ENCODE measurements around the gene RGS17.

RGS17 gene

DNA sequence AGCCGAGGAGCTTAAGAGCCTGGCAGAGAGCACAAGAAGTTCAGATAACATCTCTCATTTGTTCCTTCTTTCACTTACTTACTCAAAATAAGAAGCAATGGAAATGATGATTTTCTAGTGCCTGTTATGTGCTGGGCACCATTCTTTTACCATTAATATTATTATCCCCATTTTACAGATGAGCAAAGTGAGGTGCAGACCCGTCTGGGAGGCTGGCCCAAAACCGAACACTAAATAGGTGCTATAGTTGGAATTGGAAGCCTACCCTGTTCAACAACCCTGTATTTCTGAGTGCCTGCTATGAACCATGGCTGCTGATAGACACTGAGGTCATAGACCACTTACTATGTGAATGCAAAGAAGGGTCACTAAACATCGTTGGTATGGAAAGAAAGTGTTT lies 103.6 kb downstream of the RGS17 start:
- Histone ChIP-seq H2BK12ac (ENCODE audit: low read length) (no peak overlapping the region), H2AK5ac (ENCODE audit: low read length) (no peak overlapping the region), H2BK120ac (ENCODE audit: insufficient read depth, low read length, poor library complexity) (no peak overlapping the region), H4K91ac (ENCODE audit: low read depth, low read length) (no peak overlapping the region), H3K14ac (ENCODE audit: low read length) (no peak overlapping the region), H3K9me3 (ENCODE audit: insufficient read depth, low read depth, low read length) (no peaks in the 10 kb centered on the region), H3K4me1 (ENCODE audit: control insufficient read depth in 1 of 2, insufficient read depth in 2 of 2, low read length in 2 of 2) (no peaks in the 10 kb centered on the region), H2BK5ac (ENCODE audit: low read depth, low read length, poor library complexity) (no peak overlapping the region), H4K8ac (ENCODE audit: low read depth, low read length) (no peak overlapping the region), H3K27ac (ENCODE audit: low read depth, low read length) (no peak overlapping the region), H3K27me3 (ENCODE audit: insufficient read depth, low read length) (no peaks in the 10 kb centered on the region), H3K4ac (ENCODE audit: low read depth, low read length) (no peak overlapping the region), H3K9ac (ENCODE audit: low read length) (no peak overlapping the region), H3K23ac (ENCODE audit: low read length) (no peak overlapping the region), H3K36me3 (ENCODE audit: control insufficient read depth in 1 of 2, insufficient read depth in 2 of 2, low read length in 2 of 2) (no peaks in the 10 kb centered on the region), H3K79me1 (ENCODE audit: low read length) (no peaks in the 10 kb centered on the region), H3K4me3 (ENCODE audit: low read depth, low read length) (no peak overlapping the region), H2AFZ (ENCODE audit: insufficient read depth, low read length, poor library complexity) (no peak overlapping the region), H3K79me2 (ENCODE audit: control insufficient read depth, insufficient read depth, low read length, poor library complexity) (no peaks in the 10 kb centered on the region), H4K12ac (ENCODE audit: low read depth, low read length) (no peak overlapping the region), H3K18ac (ENCODE audit: low read length) (no peak overlapping the region), H3K4me2 (ENCODE audit: low read length) (no peak overlapping the region)
- no peak for DNase-seq
- whole genome bisulfite sequencing (ENCODE audit: extremely low coverage, insufficient coverage, insufficient read length): no CpG with 5 or more reads among the region's 4 CpGs

DNA sequence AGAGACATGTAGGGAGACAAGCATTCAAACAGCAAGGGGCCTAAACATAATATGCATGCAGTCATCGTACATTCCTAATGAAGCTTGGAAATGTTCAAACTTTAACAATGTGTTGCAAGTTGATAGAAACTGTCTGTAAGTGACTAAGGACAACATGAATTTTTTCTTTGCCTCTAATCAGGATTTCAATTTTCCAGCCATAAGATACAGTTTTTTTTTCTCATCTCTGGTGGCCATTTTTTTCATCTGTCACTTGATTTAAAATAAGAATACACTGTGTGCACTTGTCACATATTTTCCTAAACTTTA lies 106.4 kb downstream of the RGS17 start:
- Histone ChIP-seq H4K8ac (ENCODE audit: low read depth, low read length) (no peak overlapping the region), H3K79me1 (ENCODE audit: low read length) (no peaks in the 10 kb centered on the region), H3K23ac (ENCODE audit: low read length) (no peak overlapping the region), H3K27me3 (ENCODE audit: insufficient read depth, low read length) (no peaks in the 10 kb centered on the region), H3K18ac (ENCODE audit: low read length) (no peak overlapping the region), H2AFZ (ENCODE audit: insufficient read depth, low read length, poor library complexity) (no peak overlapping the region), H3K4me2 (ENCODE audit: low read length) (no peak overlapping the region), H4K91ac (ENCODE audit: low read depth, low read length) (no peak overlapping the region), H3K4me3 (ENCODE audit: low read depth, low read length) (no peak overlapping the region), H3K27ac (ENCODE audit: low read depth, low read length) (no peak overlapping the region), H3K9me3 (ENCODE audit: insufficient read depth, low read depth, low read length) (no peaks in the 10 kb centered on the region), H3K4me1 (ENCODE audit: control insufficient read depth in 1 of 2, insufficient read depth in 2 of 2, low read length in 2 of 2) (no peaks in the 10 kb centered on the region), H3K4ac (ENCODE audit: low read depth, low read length) (no peak overlapping the region), H4K12ac (ENCODE audit: low read depth, low read length) (no peak overlapping the region), H3K36me3 (ENCODE audit: control insufficient read depth in 1 of 2, insufficient read depth in 2 of 2, low read length in 2 of 2) (no peaks in the 10 kb centered on the region), H3K9ac (ENCODE audit: low read length) (no peak overlapping the region), H2BK5ac (ENCODE audit: low read depth, low read length, poor library complexity) (no peak overlapping the region), H3K14ac (ENCODE audit: low read length) (no peak overlapping the region), H2BK12ac (ENCODE audit: low read length) (no peak overlapping the region), H2AK5ac (ENCODE audit: low read length) (no peak overlapping the region), H2BK120ac (ENCODE audit: insufficient read depth, low read length, poor library complexity) (no peak overlapping the region), H3K79me2 (ENCODE audit: control insufficient read depth, insufficient read depth, low read length, poor library complexity) (no peaks in the 10 kb centered on the region)
- no CpG with 5 or more reads among the region's 1 CpG for WGBS (ENCODE audit: extremely low coverage, insufficient coverage, insufficient read length)
- no peak for DNase-seq

DNA sequence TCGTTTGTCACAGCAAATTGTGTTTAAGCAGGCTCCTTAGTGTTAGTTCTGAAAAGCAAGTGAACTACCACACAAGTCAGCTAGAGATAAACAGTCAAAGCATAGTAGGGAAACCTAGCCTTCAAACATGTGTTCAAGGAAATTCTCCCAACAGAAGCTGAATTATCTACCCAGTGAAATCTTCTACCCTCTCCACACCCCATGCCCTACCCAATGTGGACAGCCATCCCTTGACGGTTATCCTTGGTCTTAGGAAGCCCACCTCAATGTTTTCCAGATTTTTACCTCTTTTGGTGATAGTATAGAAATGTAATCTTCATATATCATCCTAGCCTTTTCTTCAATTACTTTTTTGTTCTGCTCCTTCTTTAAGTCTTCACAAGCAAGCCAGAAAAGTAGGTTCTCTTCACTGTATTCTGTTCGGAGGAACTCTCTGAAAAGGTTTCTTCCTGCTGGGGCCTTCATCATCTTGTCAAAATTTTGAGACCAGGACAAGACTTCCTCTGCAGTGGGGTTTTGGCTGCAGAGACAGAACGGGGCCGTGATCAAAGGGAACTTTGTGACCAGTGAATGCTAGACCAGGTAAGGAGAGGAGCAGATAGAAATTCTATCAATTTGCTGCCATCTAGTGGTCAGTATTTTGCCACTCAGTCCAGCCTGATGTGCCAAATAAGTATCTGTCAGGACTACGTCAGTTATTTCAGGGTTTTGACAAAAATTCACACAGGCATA lies 106.9 kb downstream of the RGS17 start:
- H3K4me3 ChIP-seq (ENCODE audit: low read depth, low read length): no peak overlapping the region
- H3K27ac ChIP-seq (ENCODE audit: low read depth, low read length): no peak overlapping the region
- H3K27me3 ChIP-seq (ENCODE audit: insufficient read depth, low read length): no peaks in the 10 kb centered on the region
- peak; percentile 46 to 89 for DNase-seq
- H4K91ac ChIP-seq (ENCODE audit: low read depth, low read length): no peak overlapping the region
- H3K79me1 ChIP-seq (ENCODE audit: low read length): no peaks in the 10 kb centered on the region
- no CpG with 5 or more reads among the region's 6 CpGs for WGBS (ENCODE audit: extremely low coverage, insufficient coverage, insufficient read length)
- H3K4me2 ChIP-seq (ENCODE audit: low read length): no peak overlapping the region
- H2BK120ac ChIP-seq (ENCODE audit: insufficient read depth, low read length, poor library complexity): no peak overlapping the region
- H2BK5ac ChIP-seq (ENCODE audit: low read depth, low read length, poor library complexity): no peak overlapping the region
- H3K4ac ChIP-seq (ENCODE audit: low read depth, low read length): no peak overlapping the region
- no peak overlapping the region for H2AFZ ChIP-seq (ENCODE audit: insufficient read depth, low read length, poor library complexity)
- no peaks in the 10 kb centered on the region for H3K36me3 ChIP-seq (ENCODE audit: control insufficient read depth in 1 of 2, insufficient read depth in 2 of 2, low read length in 2 of 2)
- no peak overlapping the region for H3K14ac ChIP-seq (ENCODE audit: low read length)
- no peak overlapping the region for H3K18ac ChIP-seq (ENCODE audit: low read length)
- H2AK5ac ChIP-seq (ENCODE audit: low read length): no peak overlapping the region
- no peak overlapping the region for H4K8ac ChIP-seq (ENCODE audit: low read depth, low read length)
- no peaks in the 10 kb centered on the region for H3K9me3 ChIP-seq (ENCODE audit: insufficient read depth, low read depth, low read length)
- no peaks in the 10 kb centered on the region for H3K79me2 ChIP-seq (ENCODE audit: control insufficient read depth, insufficient read depth, low read length, poor library complexity)
- no peak overlapping the region for H2BK12ac ChIP-seq (ENCODE audit: low read length)
- H3K4me1 ChIP-seq (ENCODE audit: control insufficient read depth in 1 of 2, insufficient read depth in 2 of 2, low read length in 2 of 2): no peaks in the 10 kb centered on the region
- no peak overlapping the region for H3K23ac ChIP-seq (ENCODE audit: low read length)
- no peak overlapping the region for H4K12ac ChIP-seq (ENCODE audit: low read depth, low read length)
- H3K9ac ChIP-seq (ENCODE audit: low read length): no peak overlapping the region

DNA sequence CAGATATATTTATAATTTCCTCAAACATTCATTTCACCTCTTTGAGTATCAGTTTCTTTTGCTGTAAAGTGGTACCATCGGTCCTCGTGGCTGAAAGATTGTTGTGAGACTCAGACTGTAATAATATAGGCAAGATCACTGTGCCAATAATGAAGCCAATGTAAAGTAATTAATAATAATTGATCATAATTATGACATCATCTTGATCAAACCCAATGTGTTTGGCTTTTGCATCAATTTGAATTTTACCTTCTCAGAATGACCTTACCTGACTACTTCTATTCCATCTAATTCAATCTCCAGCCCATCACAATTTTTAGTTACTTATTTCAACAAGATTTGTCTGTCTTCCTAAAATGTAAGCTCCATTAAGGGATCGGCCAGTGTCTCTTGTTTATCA lies 112.7 kb downstream of the RGS17 start:
- no peak overlapping the region for H3K27ac ChIP-seq (ENCODE audit: low read depth, low read length)
- H2BK120ac ChIP-seq (ENCODE audit: insufficient read depth, low read length, poor library complexity): no peak overlapping the region
- no peak overlapping the region for H3K4ac ChIP-seq (ENCODE audit: low read depth, low read length)
- H4K8ac ChIP-seq (ENCODE audit: low read depth, low read length): no peak overlapping the region
- no peaks in the 10 kb centered on the region for H3K79me2 ChIP-seq (ENCODE audit: control insufficient read depth, insufficient read depth, low read length, poor library complexity)
- no peaks in the 10 kb centered on the region for H3K36me3 ChIP-seq (ENCODE audit: control insufficient read depth in 1 of 2, insufficient read depth in 2 of 2, low read length in 2 of 2)
- no peak overlapping the region for H3K4me3 ChIP-seq (ENCODE audit: low read depth, low read length)
- H3K23ac ChIP-seq (ENCODE audit: low read length): no peak overlapping the region
- H3K9me3 ChIP-seq (ENCODE audit: insufficient read depth, low read depth, low read length): no peaks in the 10 kb centered on the region
- H3K79me1 ChIP-seq (ENCODE audit: low read length): no peaks in the 10 kb centered on the region
- no peak overlapping the region for H3K9ac ChIP-seq (ENCODE audit: low read length)
- no peak overlapping the region for H3K14ac ChIP-seq (ENCODE audit: low read length)
- no peaks in the 10 kb centered on the region for H3K27me3 ChIP-seq (ENCODE audit: insufficient read depth, low read length)
- H3K4me2 ChIP-seq (ENCODE audit: low read length): no peak overlapping the region
- H2BK5ac ChIP-seq (ENCODE audit: low read depth, low read length, poor library complexity): no peak overlapping the region
- no peak overlapping the region for H4K12ac ChIP-seq (ENCODE audit: low read depth, low read length)
- no peak for DNase-seq
- H3K4me1 ChIP-seq (ENCODE audit: control insufficient read depth in 1 of 2, insufficient read depth in 2 of 2, low read length in 2 of 2): peaks cover 0 to 6% of the 10 kb centered on the region in 2 experiments
- WGBS (ENCODE audit: extremely low coverage, insufficient coverage, insufficient read length): no CpG with 5 or more reads among the region's 3 CpGs
- no peak overlapping the region for H4K91ac ChIP-seq (ENCODE audit: low read depth, low read length)
- H2AK5ac ChIP-seq (ENCODE audit: low read length): no peak overlapping the region
- no peak overlapping the region for H3K18ac ChIP-seq (ENCODE audit: low read length)
- H2AFZ ChIP-seq (ENCODE audit: insufficient read depth, low read length, poor library complexity): no peak overlapping the region
- H2BK12ac ChIP-seq (ENCODE audit: low read length): no peak overlapping the region
